Thyroid gland (tissue), 4 donors: ENCODE results near the gene CGA.

Source experiments
- POLR2A ChIP-seq, 2 donors: fragments of 450-650 bp; IDR thresholded peaks; one replicate each; pipeline ENCODE4 v1.6.1; 2017; ENCODE audit warnings: antibody characterized with exemption in 2 of 2, mild to moderate bottlenecking in 2 of 2, moderate library complexity in 1 of 2
- TF ChIP-seq, protein P1 (sequence below), 6 experiments: fragments of 200-600 bp in 3 of 6; fragments of 450-650 bp in 3 of 6; sonication (generic) in 3 of 6; IDR thresholded peaks; one replicate each; pipeline ENCODE4 v1.5.1; 2016 to 2019; ENCODE audit warnings: antibody characterized with exemption in 6 of 6, mild to moderate bottlenecking in 2 of 6, inconsistent platforms in 1 of 6, moderate library complexity in 1 of 6

DNA sequence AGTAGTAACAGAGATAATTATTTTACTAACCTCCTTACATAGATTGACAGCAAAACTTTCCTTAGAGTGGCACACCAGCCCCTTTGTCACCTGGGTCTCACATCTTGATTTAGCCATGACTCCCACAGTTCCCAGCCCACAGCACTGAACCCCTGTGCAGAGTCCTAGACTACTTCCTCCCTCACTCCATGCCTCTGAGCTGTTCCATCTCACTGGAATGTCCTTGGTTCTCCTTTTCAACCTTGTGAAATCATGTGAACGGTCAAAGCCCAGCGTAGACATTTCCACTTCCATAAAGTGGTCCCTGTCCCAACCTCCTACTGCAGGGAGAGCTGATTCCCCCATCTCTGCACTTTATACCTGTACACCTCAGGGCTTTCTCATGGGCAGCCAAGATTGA, 19.7 kb downstream of the CGA start:
- TF ChIP-seq, protein P1, sequence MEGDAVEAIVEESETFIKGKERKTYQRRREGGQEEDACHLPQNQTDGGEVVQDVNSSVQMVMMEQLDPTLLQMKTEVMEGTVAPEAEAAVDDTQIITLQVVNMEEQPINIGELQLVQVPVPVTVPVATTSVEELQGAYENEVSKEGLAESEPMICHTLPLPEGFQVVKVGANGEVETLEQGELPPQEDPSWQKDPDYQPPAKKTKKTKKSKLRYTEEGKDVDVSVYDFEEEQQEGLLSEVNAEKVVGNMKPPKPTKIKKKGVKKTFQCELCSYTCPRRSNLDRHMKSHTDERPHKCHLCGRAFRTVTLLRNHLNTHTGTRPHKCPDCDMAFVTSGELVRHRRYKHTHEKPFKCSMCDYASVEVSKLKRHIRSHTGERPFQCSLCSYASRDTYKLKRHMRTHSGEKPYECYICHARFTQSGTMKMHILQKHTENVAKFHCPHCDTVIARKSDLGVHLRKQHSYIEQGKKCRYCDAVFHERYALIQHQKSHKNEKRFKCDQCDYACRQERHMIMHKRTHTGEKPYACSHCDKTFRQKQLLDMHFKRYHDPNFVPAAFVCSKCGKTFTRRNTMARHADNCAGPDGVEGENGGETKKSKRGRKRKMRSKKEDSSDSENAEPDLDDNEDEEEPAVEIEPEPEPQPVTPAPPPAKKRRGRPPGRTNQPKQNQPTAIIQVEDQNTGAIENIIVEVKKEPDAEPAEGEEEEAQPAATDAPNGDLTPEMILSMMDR (IDR thresholded peaks at IDR 0.05): no peak
- no peak for TF ChIP-seq POLR2A (IDR thresholded peaks at IDR 0.05)
